Activated naive CD4-positive, alpha-beta T cell treated with anti-CD3 and anti-CD28 coated beads, Interleukin-2, amount 10 ng/mL, durations not matched to agents 7 days and 5 days (primary cell): Measurements from ENCODE around the gene ZNF501.

ENCODE experiments used
- CTCF ChIA-PET: fragments of 350-600 bp; sonication (Branson Sonifier 250); formaldehyde crosslinking; loops from one replicate; lab custom pipeline; 2021; ENCODE audit warnings: antibody characterized with exemption; lab: Charles Lee
- DNase-seq: peaks from one replicate; pipeline ENCODE4 v3.0.0-alpha.2; 2020
- H3K27ac Mint-ChIP-seq: one replicate; pipeline ENCODE4 v1.8.0; 2021; ENCODE audit warnings: mild to moderate bottlenecking, moderate library complexity, mixed read lengths
- H3K27me3 Mint-ChIP-seq: one replicate; pipeline ENCODE4 v1.8.0; 2021; ENCODE audit warnings: mild to moderate bottlenecking, mixed read lengths
- H3K36me3 Mint-ChIP-seq: one replicate; pipeline ENCODE4 v1.8.0; 2021; ENCODE audit warnings: mixed read lengths
- H3K4me1 Mint-ChIP-seq: one replicate; pipeline ENCODE4 v1.8.0; 2021; ENCODE audit warnings: mixed read lengths
- H3K4me3 Mint-ChIP-seq: one replicate; pipeline ENCODE4 v1.8.0; 2021; ENCODE audit warnings: mild to moderate bottlenecking, moderate library complexity, mixed read lengths
- H3K9me3 Mint-ChIP-seq: one replicate; pipeline ENCODE4 v1.8.0; 2021; ENCODE audit warnings: mixed read lengths

ZNF501 gene

GRCh38 chr3:44729384-44729910, at the start of gene ZNF501:
ZNF501 (plus strand) TSS chr3:44729635; CDS start chr3:44734422, 4,787 bp downstream.
- peak; percentile 92 for DNase-seq
- Mint-ChIP-seq H3K4me1 (peaks cover 14% of the 10 kb centered on the region), H3K9me3 (peaks cover 80% of the 10 kb centered on the region), H3K27me3 (no peaks in the 10 kb centered on the region), H3K4me3 (peak within 1 kb of the TSS; percentile 88), H3K36me3 (peaks cover 41% of the 10 kb centered on the region), H3K27ac (peak within 1 kb of the TSS; percentile 89)
- CTCF ChIA-PET, result interaction anchor here (0.9 kb wide), 2 partner anchors 9 to 185 kb away, joined by 3 to 4 read pairs; no protein-coding TSS in a partner anchor

- H3K36me3 Mint-ChIP-seq, result peaks cover 20% of the 10 kb centered on the region
- H3K4me3 Mint-ChIP-seq, result no peak overlapping the region
- CTCF ChIA-PET, result no interaction called here
- peaks cover 44% of the 10 kb centered on the region for H3K9me3 Mint-ChIP-seq
- peaks cover 12% of the 10 kb centered on the region for H3K27me3 Mint-ChIP-seq
- no peak overlapping the region for H3K27ac Mint-ChIP-seq
- H3K4me1 Mint-ChIP-seq, result peaks cover 11% of the 10 kb centered on the region
- DNase-seq, result no peak
Measured at GRCh38 chr3:44680921-44681455, 48.4 kb upstream of the ZNF501 start.

GRCh38 chr3:44682182-44682896, 47.1 kb upstream of the ZNF501 start:
- CTCF ChIA-PET, result no interaction called here
- H3K4me1 Mint-ChIP-seq, result peaks cover 11% of the 10 kb centered on the region
- no peak overlapping the region for H3K27ac Mint-ChIP-seq
- H3K9me3 Mint-ChIP-seq, result peaks cover 48% of the 10 kb centered on the region
- DNase-seq, result no peak
- no peak overlapping the region for H3K4me3 Mint-ChIP-seq
- H3K27me3 Mint-ChIP-seq, result peaks cover 16% of the 10 kb centered on the region
- peaks cover 27% of the 10 kb centered on the region for H3K36me3 Mint-ChIP-seq

GRCh38 chr3:44685128-44685800, 44.2 kb upstream of the ZNF501 start:
- Mint-ChIP-seq H3K4me3 (peak overlapping the region; percentile 71), H3K36me3 (peaks cover 27% of the 10 kb centered on the region), H3K9me3 (peaks cover 54% of the 10 kb centered on the region), H3K27ac (no peak overlapping the region), H3K4me1 (peaks cover 11% of the 10 kb centered on the region), H3K27me3 (peaks cover 16% of the 10 kb centered on the region)
- CTCF ChIA-PET, result no interaction called here
- peak; percentile 67 for DNase-seq

GRCh38 chr3:44687898-44688297, 41.5 kb upstream of the ZNF501 start:
- peaks cover 24% of the 10 kb centered on the region for H3K36me3 Mint-ChIP-seq
- CTCF ChIA-PET, result no interaction called here
- H3K27ac Mint-ChIP-seq, result no peak overlapping the region
- H3K4me3 Mint-ChIP-seq, result no peak overlapping the region
- H3K4me1 Mint-ChIP-seq, result peaks cover 11% of the 10 kb centered on the region
- no peak for DNase-seq
- H3K9me3 Mint-ChIP-seq, result peaks cover 56% of the 10 kb centered on the region
- H3K27me3 Mint-ChIP-seq, result peaks cover 23% of the 10 kb centered on the region

GRCh38 chr3:44712455-44713075, 16.9 kb upstream of the ZNF501 start, which contains the start of gene ZNF502:
ZNF502 (plus strand) TSS chr3:44712660; CDS start chr3:44720262, 7,602 bp downstream.
- peak within 1 kb of the TSS; percentile 79 for H3K4me3 Mint-ChIP-seq
- H3K27me3 Mint-ChIP-seq, result peaks cover 7% of the 10 kb centered on the region
- H3K27ac Mint-ChIP-seq, result peak within 1 kb of the TSS; percentile 53
- peaks cover 19% of the 10 kb centered on the region for H3K36me3 Mint-ChIP-seq
- peaks cover 10% of the 10 kb centered on the region for H3K4me1 Mint-ChIP-seq
- peak; percentile 65 for DNase-seq
- H3K9me3 Mint-ChIP-seq, result peaks cover 50% of the 10 kb centered on the region
- CTCF ChIA-PET, result no interaction called here

- Mint-ChIP-seq H3K4me1 (no peaks in the 10 kb centered on the region), H3K27ac (no peak overlapping the region), H3K27me3 (no peaks in the 10 kb centered on the region), H3K9me3 (peaks cover 82% of the 10 kb centered on the region), H3K4me3 (no peak overlapping the region), H3K36me3 (peaks cover 36% of the 10 kb centered on the region)
- no peak for DNase-seq
- CTCF ChIA-PET, result interaction anchor here (0.6 kb wide), 1 partner anchor 13 kb away, joined by 3 read pairs; no protein-coding TSS in a partner anchor
Measured at GRCh38 chr3:44721231-44722102, 8.0 kb upstream of the ZNF501 start.

- Mint-ChIP-seq H3K27me3 (no peaks in the 10 kb centered on the region), H3K27ac (no peak overlapping the region), H3K36me3 (peaks cover 34% of the 10 kb centered on the region), H3K4me1 (no peaks in the 10 kb centered on the region), H3K9me3 (peaks cover 79% of the 10 kb centered on the region), H3K4me3 (no peak overlapping the region)
- CTCF ChIA-PET, result no interaction called here
- no peak for DNase-seq
Measured at GRCh38 chr3:44722103-44722401, 7.4 kb upstream of the ZNF501 start.

- DNase-seq, result no peak
- Mint-ChIP-seq H3K9me3 (peaks cover 80% of the 10 kb centered on the region), H3K36me3 (peaks cover 35% of the 10 kb centered on the region), H3K4me1 (peaks cover 6% of the 10 kb centered on the region), H3K27me3 (no peaks in the 10 kb centered on the region), H3K4me3 (no peak overlapping the region), H3K27ac (no peak overlapping the region)
- CTCF ChIA-PET, result no interaction called here
Measured at GRCh38 chr3:44734646-44735168, 5.3 kb downstream of the ZNF501 start.

- peaks cover 71% of the 10 kb centered on the region for H3K36me3 Mint-ChIP-seq
- H3K4me1 Mint-ChIP-seq, result peaks cover 40% of the 10 kb centered on the region
- CTCF ChIA-PET, result no interaction called here
- H3K27me3 Mint-ChIP-seq, result no peaks in the 10 kb centered on the region
- DNase-seq, result no peak
- H3K4me3 Mint-ChIP-seq, result peak overlapping the region; percentile 85
- H3K9me3 Mint-ChIP-seq, result peaks cover 41% of the 10 kb centered on the region
- H3K27ac Mint-ChIP-seq, result peak overlapping the region; percentile 88
Measured at GRCh38 chr3:44761101-44761423, 31.6 kb downstream of the ZNF501 start.

- H3K4me3 Mint-ChIP-seq, result peak within 1 kb of the TSS; percentile 85
- H3K27me3 Mint-ChIP-seq, result no peaks in the 10 kb centered on the region
- H3K36me3 Mint-ChIP-seq, result peaks cover 71% of the 10 kb centered on the region
- DNase-seq, result peak; percentile 97
- H3K9me3 Mint-ChIP-seq, result peaks cover 43% of the 10 kb centered on the region
- CTCF ChIA-PET, result interaction anchor here (1.2 kb wide), 1 partner anchor 152 kb away, joined by 4 read pairs; no protein-coding TSS in a partner anchor
- peaks cover 40% of the 10 kb centered on the region for H3K4me1 Mint-ChIP-seq
- H3K27ac Mint-ChIP-seq, result peak within 1 kb of the TSS; percentile 88
Measured at GRCh38 chr3:44761424-44762169, 32.2 kb downstream of the ZNF501 start, which contains the start of the genes KIAA1143 and KIF15. KIAA1143 (minus strand) TSS chr3:44761619; CDS start chr3:44761602, 17 bp downstream. KIF15 (plus strand) TSS chr3:44761794; CDS start chr3:44761866, 72 bp downstream.

- Mint-ChIP-seq H3K36me3 (peaks cover 73% of the 10 kb centered on the region), H3K27ac (peak overlapping the region; percentile 88), H3K9me3 (peaks cover 43% of the 10 kb centered on the region), H3K27me3 (no peaks in the 10 kb centered on the region), H3K4me3 (peak overlapping the region; percentile 85), H3K4me1 (peaks cover 40% of the 10 kb centered on the region)
- CTCF ChIA-PET, result interaction anchor here (1.2 kb wide), 1 partner anchor 152 kb away, joined by 4 read pairs; no protein-coding TSS in a partner anchor
- DNase-seq, result no peak
Measured at GRCh38 chr3:44762170-44762677, 32.8 kb downstream of the ZNF501 start.
